Dedifferentiated amniotic fluid mesenchymal stem cell (primary cell): Measurements from ENCODE around the gene SAMD10.
"Not testable (repeated sequence)": the region's sequence is repeated elsewhere in the genome, so short reads cannot be mapped to it uniquely, and the experiment has no call there.

Experiments
- DNase-seq: peaks from one replicate; pipeline ENCODE4 v3.0.0-alpha.2; 2016; ENCODE audit errors: extremely low spot score

Gene SAMD10

GRCh38 chr20:64001607-64002011, 22.2 kb upstream of the SAMD10 start:
- no peak for DNase-seq

GRCh38 chr20:64000906-64001305, 21.5 kb upstream of the SAMD10 start:
- no peak for DNase-seq

GRCh38 chr20:63982937-63983336, 3.5 kb upstream of the SAMD10 start:
- DNase-seq: no peak

GRCh38 chr20:63980806-63981728, 1.6 kb upstream of the SAMD10 start, which contains the start of gene PRPF6:
Gene PRPF6 (plus strand): TSS chr20:63981132. CDS start chr20:63981246, 114 bp downstream.
- DNase-seq: peak; percentile 94

GRCh38 chr20:63980317-63980805, 919 bp upstream of the SAMD10 start:
- no peak for DNase-seq

- DNase-seq: no peak
Measured at GRCh38 chr20:63979229-63979556, 249 bp downstream of the SAMD10 start.

GRCh38 chr20:63978319-63979228, 868 bp downstream of the SAMD10 start:
- DNase-seq: no peak

- no peak for DNase-seq
Measured at GRCh38 chr20:63977739-63978276, 1.6 kb downstream of the SAMD10 start.

GRCh38 chr20:63976980-63977738, 2.3 kb downstream of the SAMD10 start:
- no peak for DNase-seq

- not testable (repeated sequence) for DNase-seq
Measured at GRCh38 chr20:63976511-63976910, 2.9 kb downstream of the SAMD10 start.

GRCh38 chr20:63974402-63975200, 4.8 kb downstream of the SAMD10 start:
- DNase-seq: no peak

- DNase-seq: peak; percentile 81
Measured at GRCh38 chr20:63973636-63974401, 5.6 kb downstream of the SAMD10 start.

GRCh38 chr20:63973160-63973479, 6.3 kb downstream of the SAMD10 start:
- DNase-seq: no peak

GRCh38 chr20:63972312-63973159, 6.9 kb downstream of the SAMD10 start:
- no peak for DNase-seq

- DNase-seq: not testable (repeated sequence)
Measured at GRCh38 chr20:63971960-63972311, 7.5 kb downstream of the SAMD10 start.

- no peak for DNase-seq
Measured at GRCh38 chr20:63970714-63971431, 8.6 kb downstream of the SAMD10 start.

- no peak for DNase-seq
Measured at GRCh38 chr20:63969838-63970713, 9.4 kb downstream of the SAMD10 start, which contains the start of gene ZNF512B. Gene ZNF512B (minus strand): TSS chr20:63969930. CDS start chr20:63967950, 1,980 bp downstream.
